Suprapubic skin (tissue), 4 donors: ENCODE results near the gene PHKG2.

Source experiments
- EP300 ChIP-seq: sonication (generic); formaldehyde crosslinking; IDR thresholded peaks from one replicate; pipeline ENCODE4 v1.6.1; 2017; ENCODE audit warnings: antibody characterized with exemption
- POLR2A ChIP-seq, 2 donors: fragments of 450-650 bp; IDR thresholded peaks; one replicate each; pipeline ENCODE4 v1.6.1; 2017; ENCODE audit warnings: antibody characterized with exemption in 2 of 2, mild to moderate bottlenecking in 2 of 2, moderate library complexity in 2 of 2
- POLR2AphosphoS5 ChIP-seq, 3 donors: sonication (generic); formaldehyde crosslinking; IDR thresholded peaks; one replicate each; pipeline ENCODE4 v1.6.1; 2017; ENCODE audit warnings: antibody characterized with exemption in 3 of 3
- TF ChIP-seq, protein P1 (sequence below), 2 donors: fragments of 200-600 bp in 1 of 2; fragments of 450-650 bp in 1 of 2; sonication (generic) in 1 of 2; IDR thresholded peaks; one replicate each; pipeline ENCODE4 v1.5.1; 2016 to 2019; ENCODE audit warnings: antibody characterized with exemption in 2 of 2, mild to moderate bottlenecking in 1 of 2, moderate library complexity in 1 of 2

- TF ChIP-seq, protein P1, sequence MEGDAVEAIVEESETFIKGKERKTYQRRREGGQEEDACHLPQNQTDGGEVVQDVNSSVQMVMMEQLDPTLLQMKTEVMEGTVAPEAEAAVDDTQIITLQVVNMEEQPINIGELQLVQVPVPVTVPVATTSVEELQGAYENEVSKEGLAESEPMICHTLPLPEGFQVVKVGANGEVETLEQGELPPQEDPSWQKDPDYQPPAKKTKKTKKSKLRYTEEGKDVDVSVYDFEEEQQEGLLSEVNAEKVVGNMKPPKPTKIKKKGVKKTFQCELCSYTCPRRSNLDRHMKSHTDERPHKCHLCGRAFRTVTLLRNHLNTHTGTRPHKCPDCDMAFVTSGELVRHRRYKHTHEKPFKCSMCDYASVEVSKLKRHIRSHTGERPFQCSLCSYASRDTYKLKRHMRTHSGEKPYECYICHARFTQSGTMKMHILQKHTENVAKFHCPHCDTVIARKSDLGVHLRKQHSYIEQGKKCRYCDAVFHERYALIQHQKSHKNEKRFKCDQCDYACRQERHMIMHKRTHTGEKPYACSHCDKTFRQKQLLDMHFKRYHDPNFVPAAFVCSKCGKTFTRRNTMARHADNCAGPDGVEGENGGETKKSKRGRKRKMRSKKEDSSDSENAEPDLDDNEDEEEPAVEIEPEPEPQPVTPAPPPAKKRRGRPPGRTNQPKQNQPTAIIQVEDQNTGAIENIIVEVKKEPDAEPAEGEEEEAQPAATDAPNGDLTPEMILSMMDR (IDR thresholded peaks at IDR 0.05): no peak
- TF ChIP-seq POLR2AphosphoS5 (IDR thresholded peaks at IDR 0.05): no peak
- no peak for TF ChIP-seq POLR2A (IDR thresholded peaks at IDR 0.05)
- TF ChIP-seq EP300: no peak
Observed at GRCh38 chr16:30728321-30728720, 19.9 kb upstream of the PHKG2 start.
